NB4 (cell line): Measurements from ENCODE around the gene OTP.

Source experiments
- DNase-seq: peaks from one replicate; pipeline ENCODE4 v3.0.0; 2010; ENCODE audit warnings: low read depth
- H3K4me3 ChIP-seq: one replicate; pipeline ENCODE4 v1.5.1; 2011; ENCODE audit warnings: mild to moderate bottlenecking, low read depth, low read length, moderate library complexity
- MYC ChIP-seq: IDR thresholded peaks from 2 replicates; pipeline ENCODE4 v1.6.1; 2011; ENCODE audit warnings: low read depth, low read length
- POLR2A ChIP-seq: IDR thresholded peaks from 2 replicates; pipeline ENCODE4 v1.6.1; 2011; ENCODE audit warnings: mild to moderate bottlenecking; ENCODE audit not compliant: insufficient read length; ENCODE audit errors: extremely low read depth
- TF ChIP-seq, protein P1 (sequence below): IDR thresholded peaks from one replicate; pipeline ENCODE4 v1.5.1; 2012; ENCODE audit warnings: low read depth, low read length
- TF ChIP-seq, protein P2 (sequence below): IDR thresholded peaks from 2 replicates; pipeline ENCODE4 v1.6.1; 2011; ENCODE audit warnings: low read depth, low read length

OTP gene

DNA sequence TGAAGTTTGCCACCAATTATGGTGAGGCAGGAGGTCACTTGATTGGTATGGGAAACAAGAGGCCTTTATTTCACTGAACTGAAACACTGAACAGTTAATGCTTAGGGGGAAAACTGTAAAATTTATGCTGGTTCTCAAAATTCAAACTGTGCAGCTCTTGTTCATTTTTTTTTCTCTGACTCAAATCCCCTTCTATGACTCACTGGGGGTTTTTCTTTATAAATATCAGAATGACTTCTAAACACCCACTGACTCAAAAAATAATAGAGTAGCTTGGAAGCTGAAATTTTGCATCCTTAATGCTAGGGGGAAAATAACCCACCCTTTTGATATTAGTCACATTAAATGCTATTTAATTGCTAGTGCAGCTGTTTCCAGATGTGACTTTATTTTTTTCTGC lies 24.1 kb upstream of the OTP start:
- TF ChIP-seq POLR2A (no peak), MYC (no peak)
- TF ChIP-seq, protein P1, sequence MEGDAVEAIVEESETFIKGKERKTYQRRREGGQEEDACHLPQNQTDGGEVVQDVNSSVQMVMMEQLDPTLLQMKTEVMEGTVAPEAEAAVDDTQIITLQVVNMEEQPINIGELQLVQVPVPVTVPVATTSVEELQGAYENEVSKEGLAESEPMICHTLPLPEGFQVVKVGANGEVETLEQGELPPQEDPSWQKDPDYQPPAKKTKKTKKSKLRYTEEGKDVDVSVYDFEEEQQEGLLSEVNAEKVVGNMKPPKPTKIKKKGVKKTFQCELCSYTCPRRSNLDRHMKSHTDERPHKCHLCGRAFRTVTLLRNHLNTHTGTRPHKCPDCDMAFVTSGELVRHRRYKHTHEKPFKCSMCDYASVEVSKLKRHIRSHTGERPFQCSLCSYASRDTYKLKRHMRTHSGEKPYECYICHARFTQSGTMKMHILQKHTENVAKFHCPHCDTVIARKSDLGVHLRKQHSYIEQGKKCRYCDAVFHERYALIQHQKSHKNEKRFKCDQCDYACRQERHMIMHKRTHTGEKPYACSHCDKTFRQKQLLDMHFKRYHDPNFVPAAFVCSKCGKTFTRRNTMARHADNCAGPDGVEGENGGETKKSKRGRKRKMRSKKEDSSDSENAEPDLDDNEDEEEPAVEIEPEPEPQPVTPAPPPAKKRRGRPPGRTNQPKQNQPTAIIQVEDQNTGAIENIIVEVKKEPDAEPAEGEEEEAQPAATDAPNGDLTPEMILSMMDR = no peak
- TF ChIP-seq, protein P2, sequence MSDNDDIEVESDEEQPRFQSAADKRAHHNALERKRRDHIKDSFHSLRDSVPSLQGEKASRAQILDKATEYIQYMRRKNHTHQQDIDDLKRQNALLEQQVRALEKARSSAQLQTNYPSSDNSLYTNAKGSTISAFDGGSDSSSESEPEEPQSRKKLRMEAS = no peak
- DNase-seq = no peak
- no peak overlapping the region for H3K4me3 ChIP-seq

DNA sequence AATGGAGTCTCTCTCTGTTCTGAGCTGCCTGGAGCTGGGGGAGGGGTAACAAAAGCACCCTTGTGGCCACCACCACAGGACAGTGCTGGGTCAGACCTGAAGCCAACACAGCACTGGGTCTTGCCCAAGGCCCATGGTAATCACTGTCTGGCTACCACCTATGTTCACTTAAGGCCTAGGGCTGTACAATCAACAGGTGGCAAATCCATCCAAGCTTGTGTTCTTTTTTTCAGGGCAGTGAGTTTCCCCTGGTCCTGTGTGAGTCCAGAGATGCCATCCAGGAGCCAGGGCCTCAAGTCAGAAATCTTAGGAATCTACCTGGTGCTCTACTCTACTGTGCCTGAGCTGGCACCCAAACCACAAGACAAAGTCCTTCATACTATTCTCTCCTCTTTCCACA lies 20.1 kb upstream of the OTP start:
- TF ChIP-seq MYC = no peak
- TF ChIP-seq POLR2A = no peak
- TF ChIP-seq, protein P2 = no peak
- TF ChIP-seq, protein P1 = no peak
- H3K4me3 ChIP-seq = no peak overlapping the region
- no peak for DNase-seq

DNA sequence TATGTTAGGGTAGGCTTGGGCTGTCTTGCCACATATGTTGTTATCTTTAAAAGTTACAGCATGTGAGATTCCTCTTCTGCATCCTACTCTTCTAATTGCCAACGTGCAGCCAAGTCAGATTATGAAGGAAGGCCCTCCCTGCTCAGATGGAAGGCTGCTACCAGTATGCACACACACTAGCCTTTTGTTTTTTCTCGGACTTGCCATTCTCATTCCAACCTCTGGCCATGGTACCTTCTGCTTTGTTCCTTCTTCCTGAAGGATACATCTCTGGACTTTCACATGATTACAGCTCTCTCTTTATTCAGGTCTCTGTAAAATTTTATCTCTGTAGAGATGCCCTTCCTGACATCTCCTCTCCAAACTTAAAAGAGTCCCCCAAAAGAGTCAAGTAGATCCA lies 12.8 kb upstream of the OTP start:
- no peak for DNase-seq
- no peak overlapping the region for H3K4me3 ChIP-seq
- TF ChIP-seq, protein P1 = no peak
- TF ChIP-seq, protein P2 = no peak
- no peak for TF ChIP-seq POLR2A
- no peak for TF ChIP-seq MYC

DNA sequence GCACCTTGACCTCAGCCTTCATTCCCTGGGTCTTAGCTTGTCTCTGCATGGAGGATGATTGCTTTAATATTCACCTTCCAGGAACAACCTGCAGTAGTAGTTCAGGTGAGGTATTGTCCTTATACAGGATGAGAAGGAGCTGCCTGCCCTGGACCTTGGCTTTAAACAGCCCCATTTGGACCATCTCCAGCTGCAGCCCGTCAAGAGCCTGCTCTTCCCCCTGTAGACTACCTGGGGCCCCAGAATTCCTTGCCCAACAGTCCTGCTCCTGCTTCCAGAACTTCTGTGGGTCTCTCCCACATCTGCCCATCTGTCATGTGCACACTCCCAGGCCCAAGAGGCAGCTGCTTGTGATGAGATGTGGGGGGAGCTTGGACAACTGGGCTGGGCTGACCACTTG lies 12.2 kb upstream of the OTP start:
- TF ChIP-seq MYC = no peak
- H3K4me3 ChIP-seq = no peak overlapping the region
- no peak for DNase-seq

DNA sequence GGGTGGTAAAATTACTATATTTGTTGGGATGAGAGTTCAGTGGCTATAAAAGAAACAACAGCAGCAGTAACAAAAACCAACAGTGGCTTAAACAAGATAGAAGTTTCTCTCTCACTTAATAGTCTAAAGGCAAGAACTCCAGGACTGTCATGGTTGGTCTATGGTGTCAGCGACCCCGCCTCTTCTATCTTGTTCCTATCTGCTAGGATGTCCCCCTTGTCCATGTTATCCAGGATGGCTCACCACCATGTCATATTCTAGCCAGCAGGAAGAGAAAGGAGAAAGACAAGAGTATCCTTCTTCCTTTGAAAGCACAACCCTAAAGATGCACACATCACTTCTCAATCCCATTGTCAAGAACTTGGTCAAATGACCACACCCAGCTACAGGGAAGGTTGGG lies 11.3 kb upstream of the OTP start:
- TF ChIP-seq, protein P1 = no peak
- TF ChIP-seq, protein P2 = no peak
- TF ChIP-seq POLR2A = no peak
- no peak for TF ChIP-seq MYC

DNA sequence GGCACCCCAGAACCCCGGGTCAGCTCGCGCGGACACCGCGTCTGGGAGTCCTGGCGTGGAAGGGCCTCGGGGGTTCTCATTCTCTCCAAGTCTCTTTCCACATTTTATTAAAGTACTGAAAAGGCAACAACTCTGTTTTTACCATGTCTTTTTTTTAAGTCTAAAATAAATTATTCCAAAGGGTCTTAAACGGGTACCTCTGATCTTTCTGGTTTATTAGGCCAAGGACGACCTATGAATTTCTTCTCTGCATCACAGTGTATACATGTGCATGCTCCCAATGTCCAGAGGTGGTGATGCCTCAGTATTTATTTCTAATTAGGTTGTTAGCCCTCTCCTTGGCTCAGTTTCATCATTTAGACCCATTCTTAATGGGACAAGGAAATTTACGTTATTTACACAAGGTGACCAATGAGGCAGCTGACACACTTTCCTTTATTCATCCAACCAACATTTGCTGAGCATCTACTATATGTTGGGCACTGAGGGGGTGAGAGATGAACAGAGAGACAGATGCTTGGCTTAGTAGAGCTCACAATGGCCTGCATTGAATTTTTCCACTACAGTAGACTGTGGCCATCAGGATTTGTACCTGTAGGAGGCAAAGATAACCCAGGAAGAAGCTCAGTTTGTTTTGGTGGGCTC lies 7.6 kb upstream of the OTP start:
- no peak for DNase-seq
- no peak for TF ChIP-seq POLR2A
- no peak for TF ChIP-seq MYC
- TF ChIP-seq, protein P1 = no peak
- TF ChIP-seq, protein P2 = no peak
- no peak overlapping the region for H3K4me3 ChIP-seq

More for the DNA sequence above, 11.3 kb upstream of the OTP start:
- no peak overlapping the region for H3K4me3 ChIP-seq
- no peak for DNase-seq
